GM12875 (cell line): Measurements from ENCODE around the gene ZFYVE27.

ENCODE experiments used
- H3K4me3 ChIP-seq: one replicate; pipeline ENCODE4 v1.5.1; 2011; ENCODE audit warnings: low read depth, low read length, control low read depth
- TF ChIP-seq, protein P1 (sequence below): IDR thresholded peaks from 2 replicates; pipeline ENCODE4 v1.5.1; 2011; ENCODE audit warnings: low read depth, mild to moderate bottlenecking, control low read depth, inconsistent platforms, low read length, moderate library complexity, borderline replicate concordance; ENCODE audit not compliant: insufficient read depth

ZFYVE27 gene

DNA sequence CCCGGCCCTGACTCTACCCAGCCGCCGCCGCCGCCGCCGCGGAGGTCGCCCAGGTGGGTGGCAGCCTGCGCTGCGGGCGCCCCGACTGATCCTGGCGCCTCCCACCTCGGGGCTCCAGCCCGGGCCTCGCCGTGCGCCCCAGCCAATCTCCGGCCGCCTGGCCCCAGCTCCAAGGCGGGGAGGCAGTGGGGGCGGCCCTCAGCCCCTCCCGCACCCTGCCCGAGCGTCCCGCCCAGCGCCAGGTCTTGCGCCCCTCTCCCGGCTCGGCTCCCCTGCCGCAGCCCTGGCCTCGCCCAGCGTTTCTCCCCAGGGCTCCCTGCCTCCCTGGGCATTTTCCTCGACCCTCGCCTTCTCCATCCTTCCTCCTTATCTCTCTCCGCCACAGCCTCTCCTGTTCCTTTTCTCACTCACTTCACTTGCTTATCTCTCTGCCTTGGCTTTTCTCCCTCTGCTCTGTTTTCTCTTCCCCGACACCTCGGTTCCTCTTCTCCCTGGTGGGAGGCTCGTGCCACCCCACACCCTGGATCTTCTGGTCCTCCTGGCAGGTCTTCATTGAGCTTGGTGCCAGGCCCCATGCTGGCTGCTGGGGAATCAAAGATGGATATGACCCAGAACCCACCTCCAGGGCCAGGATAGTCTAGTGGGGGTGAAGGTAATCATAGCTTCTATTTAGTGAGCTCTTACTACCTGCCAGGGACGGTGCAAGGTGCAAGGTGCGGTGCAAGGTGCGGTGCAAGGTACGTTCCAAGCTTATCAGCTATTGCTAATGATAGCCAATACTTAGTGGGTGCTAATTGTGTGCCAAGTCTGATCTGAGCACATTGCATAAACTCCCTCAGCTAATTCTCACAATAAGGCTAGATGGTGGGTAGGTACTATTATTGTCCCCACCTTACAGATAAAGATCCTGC is 35.2 kb downstream of the ZFYVE27 start, which contains the start of gene SFRP5:
Gene SFRP5 (minus strand): TSS at position 87 of the 911 bp plus-strand sequence. CDS start 166 bp downstream, outside the sequence.
- TF ChIP-seq, protein P1, sequence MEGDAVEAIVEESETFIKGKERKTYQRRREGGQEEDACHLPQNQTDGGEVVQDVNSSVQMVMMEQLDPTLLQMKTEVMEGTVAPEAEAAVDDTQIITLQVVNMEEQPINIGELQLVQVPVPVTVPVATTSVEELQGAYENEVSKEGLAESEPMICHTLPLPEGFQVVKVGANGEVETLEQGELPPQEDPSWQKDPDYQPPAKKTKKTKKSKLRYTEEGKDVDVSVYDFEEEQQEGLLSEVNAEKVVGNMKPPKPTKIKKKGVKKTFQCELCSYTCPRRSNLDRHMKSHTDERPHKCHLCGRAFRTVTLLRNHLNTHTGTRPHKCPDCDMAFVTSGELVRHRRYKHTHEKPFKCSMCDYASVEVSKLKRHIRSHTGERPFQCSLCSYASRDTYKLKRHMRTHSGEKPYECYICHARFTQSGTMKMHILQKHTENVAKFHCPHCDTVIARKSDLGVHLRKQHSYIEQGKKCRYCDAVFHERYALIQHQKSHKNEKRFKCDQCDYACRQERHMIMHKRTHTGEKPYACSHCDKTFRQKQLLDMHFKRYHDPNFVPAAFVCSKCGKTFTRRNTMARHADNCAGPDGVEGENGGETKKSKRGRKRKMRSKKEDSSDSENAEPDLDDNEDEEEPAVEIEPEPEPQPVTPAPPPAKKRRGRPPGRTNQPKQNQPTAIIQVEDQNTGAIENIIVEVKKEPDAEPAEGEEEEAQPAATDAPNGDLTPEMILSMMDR, result no peak
- H3K4me3 ChIP-seq, result no peak within 1 kb of the TSS

DNA sequence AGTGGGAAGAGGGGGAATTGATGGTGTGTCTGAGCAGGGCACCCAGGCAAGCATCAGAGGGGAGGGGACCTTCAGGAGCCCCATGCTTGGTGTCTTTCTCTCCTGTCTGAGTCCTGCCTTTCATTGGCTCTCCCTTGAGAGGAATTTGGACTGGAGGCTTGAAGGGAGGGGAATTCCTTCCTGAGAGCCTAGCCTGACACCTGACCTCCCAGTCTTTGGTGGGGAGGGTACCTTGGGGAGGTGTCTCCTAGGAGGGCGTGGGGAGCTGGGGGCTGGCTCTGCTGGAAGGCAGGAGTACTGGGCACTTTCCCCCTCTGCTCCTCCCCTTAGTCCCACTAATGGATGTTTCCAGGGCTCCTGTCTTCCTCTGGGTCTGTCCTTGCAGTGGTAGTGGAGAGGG is 36.2 kb downstream of the ZFYVE27 start:
- TF ChIP-seq, protein P1, result no peak
- H3K4me3 ChIP-seq, result no peak overlapping the region

DNA sequence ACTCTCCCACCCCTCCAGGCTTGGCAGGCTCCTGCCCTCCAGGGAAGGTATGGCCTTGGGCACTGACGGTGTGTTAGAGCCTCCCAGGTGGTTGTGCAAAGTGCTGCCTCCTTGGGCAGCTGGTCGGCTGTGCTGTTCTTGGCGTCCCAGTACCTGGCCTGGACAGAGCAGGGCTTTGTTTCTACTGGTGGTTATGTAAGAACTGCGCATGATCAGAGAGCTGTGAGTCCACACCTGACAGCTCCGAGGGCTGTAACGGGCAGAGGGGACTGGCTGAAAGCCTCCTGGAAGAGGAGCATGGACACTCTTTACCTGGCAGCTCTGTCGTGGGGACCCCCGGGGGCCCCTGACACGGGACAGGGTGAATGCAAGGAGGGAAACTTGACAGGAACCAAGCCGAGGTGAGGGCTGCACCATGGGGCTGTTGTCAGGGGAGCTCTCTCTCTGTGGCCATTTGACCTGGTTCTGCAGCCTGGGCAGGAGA is 37.9 kb downstream of the ZFYVE27 start:
- TF ChIP-seq, protein P1, result no peak
- no peak overlapping the region for H3K4me3 ChIP-seq

DNA sequence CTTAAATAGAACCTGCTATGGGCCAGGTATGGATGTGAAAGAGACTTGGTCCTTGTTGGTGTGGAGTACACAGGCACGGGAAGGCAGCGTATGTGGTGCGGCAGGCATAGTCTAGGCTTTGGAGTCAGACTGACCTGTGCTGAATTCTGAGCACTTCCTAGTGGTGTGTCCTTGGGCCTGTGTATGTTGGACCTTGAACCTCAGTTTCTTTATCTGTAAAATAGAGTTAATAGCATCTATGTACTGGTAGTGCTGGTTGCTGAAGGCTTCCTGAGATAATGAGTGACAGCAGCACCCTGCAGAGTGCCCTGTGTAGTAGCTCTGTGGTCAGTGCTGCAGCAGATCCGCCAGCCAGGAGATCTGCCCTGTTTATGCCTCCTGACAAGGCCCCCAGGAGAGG is 40.2 kb downstream of the ZFYVE27 start:
- no peak overlapping the region for H3K4me3 ChIP-seq
- TF ChIP-seq, protein P1, result no peak

DNA sequence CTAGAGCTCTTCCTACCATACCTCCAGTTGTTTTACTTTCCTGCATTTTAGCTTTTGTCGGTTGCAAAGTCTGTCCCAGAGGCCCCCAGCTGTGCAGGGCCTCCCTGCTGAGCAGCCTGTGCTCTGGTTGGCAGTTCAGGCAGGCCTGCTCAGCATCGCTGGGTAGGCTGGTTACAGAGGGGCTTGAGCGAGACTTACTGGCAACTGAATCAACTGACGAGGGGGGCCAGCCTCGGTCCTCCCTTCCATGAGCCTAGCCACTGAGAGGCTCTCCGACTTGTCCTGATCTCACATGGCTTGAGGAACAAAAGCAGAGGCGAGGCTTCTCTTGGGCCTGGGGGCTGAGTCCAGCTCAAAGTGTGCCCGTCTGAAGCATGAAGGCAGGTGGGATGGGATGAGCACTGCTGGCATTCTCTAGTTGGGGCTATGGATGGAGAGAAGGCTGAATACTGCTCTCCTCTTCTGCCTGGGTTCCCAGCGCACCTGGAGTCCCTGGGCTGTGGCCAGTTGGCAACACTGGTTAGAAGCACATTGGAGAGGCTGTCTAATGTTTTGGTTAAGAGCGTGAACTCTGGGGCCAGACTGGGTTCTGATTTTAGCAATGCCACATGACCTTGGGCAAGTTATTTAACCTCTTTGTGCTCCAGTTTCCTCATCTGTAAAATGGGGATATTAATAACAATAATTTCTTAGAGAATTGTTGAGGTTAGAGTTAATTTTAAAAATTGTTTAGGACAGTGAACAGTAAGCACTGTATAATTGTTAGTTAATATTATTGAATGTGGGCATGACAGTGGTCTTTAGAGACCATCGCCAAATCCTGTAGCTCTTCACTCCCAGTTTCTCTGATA is 41.7 kb downstream of the ZFYVE27 start:
- TF ChIP-seq, protein P1, result no peak
- H3K4me3 ChIP-seq, result no peak overlapping the region

DNA sequence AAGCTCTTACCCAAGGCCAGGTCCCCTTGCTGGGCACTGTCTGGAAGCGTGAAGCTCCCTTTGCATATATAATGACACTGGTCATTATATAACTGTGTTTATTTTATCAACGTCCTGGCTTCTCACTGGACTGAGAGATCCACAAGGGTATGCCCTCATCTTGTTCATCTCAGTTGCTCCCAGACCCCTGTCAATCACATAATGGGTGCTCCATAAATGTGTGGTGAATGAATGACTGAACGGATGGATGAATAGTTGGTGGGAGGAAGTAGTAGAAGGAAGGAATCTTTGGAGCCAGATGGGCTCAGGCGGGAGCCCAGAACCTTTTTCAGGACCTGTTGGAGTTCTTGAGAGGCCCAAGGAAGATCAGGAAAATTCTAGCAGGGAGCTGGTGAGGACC is 42.6 kb downstream of the ZFYVE27 start:
- TF ChIP-seq, protein P1, result no peak

More for the DNA sequence above, 42.6 kb downstream of the ZFYVE27 start:
- H3K4me3 ChIP-seq, result no peak overlapping the region
